ENCODE data around the gene ENTPD1.
"Not testable (repeated sequence)": the region's sequence is repeated elsewhere in the genome, so short reads cannot be mapped to it uniquely, and the experiment has no call there.

ENTPD1 gene

DNA sequence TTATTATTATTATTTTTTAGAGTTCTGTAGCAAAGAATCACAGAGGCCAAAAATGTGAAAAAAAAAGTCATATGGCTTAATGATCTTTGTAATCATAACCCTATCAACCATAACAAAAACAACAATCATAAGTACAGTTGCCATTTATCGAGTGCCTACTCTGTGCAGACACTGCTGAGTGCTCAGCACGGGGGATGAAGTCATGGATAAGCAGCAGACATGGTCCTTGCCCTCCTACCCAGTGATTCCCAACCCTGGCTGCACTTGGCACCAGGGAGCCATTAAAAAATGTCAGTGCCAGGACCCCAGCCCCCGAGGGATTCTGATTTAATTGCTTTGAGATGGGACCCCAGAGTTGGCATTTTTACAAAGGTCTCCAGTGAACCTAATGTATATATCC is 38.2 kb downstream of the ENTPD1 start:
- no peak for DNase-seq (ENCODE audit: low read depth)

DNA sequence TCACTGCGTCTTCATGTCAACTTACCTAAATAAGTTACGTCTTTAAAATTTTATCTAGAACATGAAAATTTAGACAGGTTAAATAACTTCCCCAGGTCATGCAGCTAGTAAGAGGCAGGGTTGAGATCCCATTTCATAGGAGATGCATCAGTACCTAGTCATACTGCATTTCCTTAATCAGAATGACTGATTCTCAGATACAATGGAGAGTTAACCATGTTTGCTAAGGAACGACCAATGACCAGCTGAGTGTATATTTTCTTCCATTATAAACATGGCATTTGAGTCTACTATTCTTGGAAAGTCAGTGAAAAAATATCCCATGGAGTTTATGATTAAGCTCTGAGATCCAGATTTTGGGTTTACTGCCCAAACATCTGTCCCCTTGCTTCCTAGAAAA is 39.6 kb downstream of the ENTPD1 start:
- DNase-seq (ENCODE audit: low read depth) = no peak

DNA sequence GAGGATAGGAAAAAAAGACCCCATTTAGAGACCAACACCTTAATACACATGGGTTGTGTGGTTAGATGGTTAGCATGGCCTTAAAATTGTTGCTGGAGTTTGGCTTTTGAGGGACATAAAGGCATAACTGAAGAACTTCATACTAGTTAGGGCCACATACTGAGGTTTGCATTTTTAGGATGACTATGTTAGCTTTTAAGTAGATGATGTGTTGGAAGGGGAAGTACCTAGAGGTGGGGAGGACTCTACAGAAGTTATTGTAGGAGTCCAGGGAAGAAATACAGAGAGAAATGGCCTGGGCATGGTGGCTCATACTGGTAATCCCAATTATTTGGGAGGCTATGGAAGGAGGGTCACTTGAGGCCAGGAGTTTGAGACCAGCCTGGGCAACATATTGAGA is 40.5 kb downstream of the ENTPD1 start:
- DNase-seq (ENCODE audit: low read depth) = no peak

DNA sequence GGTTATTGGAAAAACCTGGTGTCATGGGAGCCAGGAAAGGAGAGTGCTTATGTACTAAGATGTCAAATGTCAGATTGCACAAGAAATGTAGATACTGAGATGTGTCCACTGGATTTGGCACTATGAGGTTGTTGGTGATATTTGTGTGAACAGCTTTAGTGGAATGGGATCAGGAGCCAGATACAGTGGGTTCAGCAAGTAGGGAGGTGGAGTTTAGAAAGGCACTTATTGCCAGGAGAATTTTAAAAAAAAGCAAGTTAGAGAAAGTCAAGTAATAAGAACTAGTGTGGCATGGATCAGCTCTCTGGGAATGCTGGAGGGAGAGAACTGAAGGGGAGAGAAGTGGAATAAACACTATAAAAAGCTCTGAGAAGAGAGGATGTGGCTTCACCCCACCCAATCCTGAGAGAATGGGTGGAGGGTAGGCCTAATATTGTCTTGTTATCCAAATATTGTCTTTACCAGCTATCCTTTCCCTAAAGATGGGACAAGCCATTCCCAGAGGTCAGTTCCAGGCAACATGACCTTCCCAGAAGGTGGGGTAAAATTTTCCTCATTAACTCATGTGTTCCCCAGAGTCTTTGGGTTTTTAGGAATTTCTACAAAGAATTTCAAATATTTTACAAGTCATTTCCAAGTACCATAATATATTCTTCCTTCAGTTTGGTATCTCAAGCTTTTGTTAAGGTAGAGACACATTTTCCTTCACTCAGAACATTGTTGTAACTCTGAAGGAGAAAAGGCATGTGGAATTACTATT is 42.3 kb downstream of the ENTPD1 start:
- DNase-seq (ENCODE audit: low read depth) = no peak

DNA sequence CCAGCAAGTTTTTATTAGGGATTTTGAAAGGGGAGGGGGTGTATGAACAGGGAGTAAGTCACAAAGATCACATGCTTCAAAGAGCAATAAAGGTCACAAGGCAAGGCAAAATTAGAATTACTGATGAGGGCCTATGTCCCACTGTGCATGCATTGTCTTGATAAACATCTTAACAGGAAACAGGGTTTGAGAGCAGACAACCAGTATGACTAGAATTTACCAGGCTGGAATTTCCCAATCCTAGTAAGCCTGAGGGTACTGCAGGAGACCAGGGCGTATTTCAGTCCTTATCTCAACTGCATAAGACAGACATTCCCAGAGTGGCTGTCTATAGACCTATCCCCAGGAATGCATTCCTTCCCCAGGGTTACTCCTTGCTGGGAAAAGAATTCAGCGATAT is 44.3 kb downstream of the ENTPD1 start:
- not testable (repeated sequence) for DNase-seq (ENCODE audit: low read depth)

DNA sequence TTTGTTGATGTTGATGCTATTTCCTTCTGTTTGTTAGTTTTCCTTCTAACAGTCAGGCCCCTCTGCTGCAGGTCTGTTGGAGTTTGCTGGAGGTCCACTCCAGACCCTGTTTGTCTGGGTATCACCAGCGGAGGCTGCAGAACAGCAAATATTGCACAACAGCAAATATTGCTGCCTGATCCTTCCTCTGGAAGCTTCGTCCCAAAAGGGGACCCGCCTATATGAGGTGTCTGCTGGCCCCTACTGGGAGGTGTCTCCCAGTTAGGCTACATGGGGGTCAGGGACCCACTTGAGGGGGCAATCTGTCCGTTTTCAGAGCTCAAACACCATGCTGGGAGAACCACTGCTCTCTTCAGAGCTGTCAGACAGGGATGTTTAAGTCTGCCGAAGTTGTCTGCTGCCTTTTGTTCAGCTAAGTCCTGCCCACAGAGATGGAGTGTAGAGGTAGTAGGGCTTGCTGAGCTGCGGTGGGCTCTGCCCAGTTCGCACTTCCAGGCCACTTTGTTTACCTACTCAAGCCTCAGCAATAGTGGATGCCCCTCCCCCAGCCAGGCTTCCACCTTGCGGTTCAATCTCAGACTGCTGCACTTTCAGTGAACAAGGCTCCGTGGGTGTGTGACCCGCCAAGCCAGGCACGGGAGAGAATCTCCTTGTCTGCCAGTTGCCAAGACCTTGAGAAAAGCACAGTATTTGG is 50.9 kb downstream of the ENTPD1 start:
- DNase-seq (ENCODE audit: low read depth) = not testable (repeated sequence)

DNA sequence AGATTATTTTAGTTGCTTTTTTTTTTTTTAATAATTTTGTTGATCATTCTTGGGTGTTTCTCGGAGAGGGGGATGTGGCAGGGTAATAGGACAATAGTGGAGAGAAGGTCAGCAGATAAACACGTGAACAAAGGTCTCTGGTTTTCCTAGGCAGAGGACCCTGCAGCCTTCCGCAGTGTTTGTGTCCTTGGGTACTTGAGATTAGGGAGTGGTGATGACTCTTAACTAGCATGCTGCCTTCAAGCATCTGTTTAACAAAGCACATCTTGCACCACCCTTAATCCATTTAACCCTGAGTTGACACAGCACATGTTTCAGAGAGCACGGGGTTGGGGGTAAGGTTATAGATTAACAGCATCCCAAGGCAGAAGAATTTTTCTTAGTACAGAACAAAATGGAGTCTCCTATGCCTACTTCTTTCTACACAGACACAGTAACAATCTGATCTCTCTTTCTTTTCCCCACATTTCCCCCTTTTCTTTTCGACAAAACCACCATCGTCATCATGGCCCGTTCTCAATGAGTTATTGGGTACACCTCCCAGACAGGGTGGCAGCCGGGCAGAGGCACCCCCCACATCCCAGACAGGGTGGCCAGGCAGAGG is 52.8 kb downstream of the ENTPD1 start:
- DNase-seq (ENCODE audit: low read depth) = not testable (repeated sequence)

DNA sequence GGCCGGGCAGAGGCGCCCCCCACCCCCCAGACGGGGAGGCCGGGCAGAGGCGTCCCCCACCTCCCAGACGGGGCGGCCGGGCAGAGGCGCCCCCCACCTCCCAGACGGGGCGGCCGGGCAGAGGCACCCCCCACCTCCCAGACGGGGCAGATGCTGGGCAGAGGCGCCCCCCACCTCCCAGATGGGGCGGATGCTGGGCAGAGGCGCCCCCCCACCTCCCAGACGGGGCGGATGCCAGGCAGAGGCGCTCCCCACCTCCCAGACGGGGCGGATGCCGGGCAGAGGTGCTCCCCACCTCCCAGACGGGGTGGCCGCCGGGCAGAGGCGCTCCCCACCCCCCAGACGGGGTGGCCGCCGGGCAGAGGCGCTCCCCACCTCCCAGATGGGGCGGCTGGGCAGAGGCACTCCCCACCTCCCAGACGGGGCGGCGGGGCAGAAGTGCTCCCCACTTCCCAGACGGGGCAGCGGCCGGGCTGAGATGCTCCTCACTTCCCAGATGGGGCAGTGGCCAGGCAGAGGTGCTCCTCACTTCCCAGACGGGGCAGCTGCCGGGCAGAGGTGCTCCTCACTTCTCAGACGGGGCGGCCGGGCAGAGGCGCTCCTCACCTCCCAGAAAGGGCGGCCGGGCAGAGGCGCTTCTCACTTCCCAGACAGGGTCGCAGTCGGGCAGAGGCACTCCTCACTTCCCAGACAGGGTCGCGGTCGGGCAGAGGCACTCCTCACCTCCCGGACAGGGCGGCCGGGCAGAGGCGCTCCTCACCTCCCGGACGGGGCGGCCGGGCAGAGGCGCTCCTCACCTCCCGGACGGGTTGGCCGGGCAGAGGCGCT is 53.6 kb downstream of the ENTPD1 start:
- no peak for DNase-seq (ENCODE audit: low read depth)

DNA sequence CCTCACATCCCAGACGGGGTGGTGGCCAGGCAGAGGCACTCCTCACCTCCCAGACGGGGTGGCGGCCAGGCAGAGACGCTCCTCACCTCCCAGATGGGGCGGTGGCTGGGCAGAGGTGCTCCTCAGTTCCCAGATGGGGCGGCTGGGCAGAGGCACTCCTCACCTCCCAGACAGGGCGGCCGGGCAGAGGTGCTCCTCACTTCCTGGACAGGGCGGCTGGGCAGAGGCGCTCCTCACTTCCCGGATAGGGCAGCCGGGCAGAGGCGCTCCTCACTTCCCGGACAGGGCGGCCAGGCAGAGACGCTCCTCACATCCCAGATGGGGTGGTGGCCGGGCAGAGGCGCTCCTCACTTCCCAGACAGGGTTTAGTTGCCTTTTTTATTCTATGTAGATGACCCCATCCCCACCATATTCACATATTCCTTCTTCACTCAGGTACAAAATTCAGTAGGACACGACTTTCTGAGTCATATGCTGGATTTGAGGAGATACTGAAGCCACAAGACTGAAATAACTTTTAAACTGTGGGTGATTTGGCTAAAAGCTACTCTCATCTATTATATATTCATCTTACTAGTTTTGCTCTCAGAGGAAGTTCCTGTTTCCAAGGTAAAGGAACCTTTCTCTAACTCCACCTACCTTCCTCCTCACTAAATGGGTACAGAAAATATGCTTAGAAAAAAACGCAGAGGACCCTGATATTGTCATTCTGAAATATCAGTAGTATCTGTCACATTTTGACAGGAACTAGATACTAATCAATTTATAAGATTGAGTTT is 54.4 kb downstream of the ENTPD1 start:
- DNase-seq (ENCODE audit: low read depth) = no peak

DNA sequence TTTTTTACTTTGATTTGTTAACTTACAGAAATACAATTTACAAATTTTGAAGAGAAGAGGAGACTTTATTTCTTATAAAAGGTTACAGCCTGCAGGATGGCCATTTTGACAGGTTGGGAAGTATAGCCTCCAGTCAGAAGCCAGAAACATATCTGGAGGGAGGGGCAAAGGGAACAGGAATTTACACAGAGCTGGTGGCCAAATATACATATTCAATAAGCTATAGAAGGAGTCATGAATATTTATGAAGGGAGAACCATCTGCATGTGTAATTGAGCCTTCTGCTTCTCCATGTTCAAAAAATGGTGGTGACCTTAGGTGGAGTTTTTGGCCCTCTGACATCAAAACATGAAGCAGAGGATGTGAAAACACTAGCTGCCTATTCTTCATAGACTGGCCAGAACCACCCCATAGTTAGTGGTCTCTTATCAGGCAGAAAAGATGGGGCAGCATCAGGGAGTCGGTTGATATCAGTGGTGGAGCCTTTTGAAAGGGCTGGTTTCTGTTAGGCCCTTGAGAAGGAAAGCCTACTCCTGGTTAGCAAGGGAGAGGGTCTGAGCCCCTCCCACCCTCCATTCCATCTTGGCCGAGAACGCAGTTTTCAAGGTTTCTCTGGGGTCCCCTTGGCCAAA is 57.2 kb downstream of the ENTPD1 start:
- no peak for DNase-seq (ENCODE audit: low read depth)

DNA sequence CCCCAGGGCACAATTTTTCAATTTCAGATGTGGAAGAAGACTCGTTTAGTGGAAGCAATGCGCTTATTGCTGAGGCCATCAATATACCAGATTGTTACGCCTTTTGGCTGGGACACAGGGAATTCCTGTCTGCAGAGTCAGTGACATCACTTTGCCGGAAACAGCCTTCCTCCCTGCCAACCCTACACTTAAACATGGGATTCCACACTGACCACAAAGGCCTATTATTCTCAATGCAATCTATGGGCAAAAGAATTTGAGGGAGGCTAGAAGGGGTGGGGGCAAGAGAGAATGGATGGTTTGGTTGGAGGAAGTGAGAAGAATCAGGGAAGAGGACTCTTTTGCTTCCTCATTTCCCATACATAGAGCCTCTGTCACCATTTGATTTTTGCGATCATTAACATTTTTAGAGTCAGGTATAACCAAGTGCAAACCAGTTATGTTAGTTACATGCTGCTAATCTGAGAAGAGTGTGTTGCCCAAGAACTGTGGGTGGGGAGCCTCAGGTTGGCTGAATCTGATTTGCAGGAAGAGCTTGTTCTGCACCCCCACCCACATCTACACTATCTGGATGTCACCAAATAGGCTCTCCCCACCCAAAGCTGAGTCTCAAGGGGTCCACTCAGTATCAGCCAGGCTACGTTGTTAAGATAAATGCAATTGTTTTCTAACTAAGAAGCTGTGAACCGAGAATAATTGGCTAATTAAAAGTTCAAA is 58.2 kb downstream of the ENTPD1 start:
- DNase-seq (ENCODE audit: low read depth) = no peak

DNA sequence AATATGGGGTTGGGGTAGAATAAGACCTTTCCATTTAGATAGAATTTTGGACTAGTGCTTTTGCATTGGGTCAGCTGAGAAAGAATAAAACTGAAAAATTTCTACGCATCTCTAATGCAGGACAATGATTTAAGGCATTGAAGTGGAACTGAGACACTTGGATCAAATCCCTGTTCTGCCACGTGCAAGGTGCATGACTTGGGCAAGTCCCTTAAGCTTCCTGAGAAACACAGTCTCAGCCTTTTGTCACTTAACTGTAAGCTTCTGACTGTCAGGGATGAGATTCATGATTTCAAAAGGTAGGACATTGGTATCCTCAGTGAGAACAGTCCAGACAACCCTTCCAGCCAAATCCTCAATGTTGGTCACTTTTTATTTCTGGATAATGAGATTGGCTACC is 59.2 kb downstream of the ENTPD1 start:
- no peak for DNase-seq (ENCODE audit: low read depth)

DNA sequence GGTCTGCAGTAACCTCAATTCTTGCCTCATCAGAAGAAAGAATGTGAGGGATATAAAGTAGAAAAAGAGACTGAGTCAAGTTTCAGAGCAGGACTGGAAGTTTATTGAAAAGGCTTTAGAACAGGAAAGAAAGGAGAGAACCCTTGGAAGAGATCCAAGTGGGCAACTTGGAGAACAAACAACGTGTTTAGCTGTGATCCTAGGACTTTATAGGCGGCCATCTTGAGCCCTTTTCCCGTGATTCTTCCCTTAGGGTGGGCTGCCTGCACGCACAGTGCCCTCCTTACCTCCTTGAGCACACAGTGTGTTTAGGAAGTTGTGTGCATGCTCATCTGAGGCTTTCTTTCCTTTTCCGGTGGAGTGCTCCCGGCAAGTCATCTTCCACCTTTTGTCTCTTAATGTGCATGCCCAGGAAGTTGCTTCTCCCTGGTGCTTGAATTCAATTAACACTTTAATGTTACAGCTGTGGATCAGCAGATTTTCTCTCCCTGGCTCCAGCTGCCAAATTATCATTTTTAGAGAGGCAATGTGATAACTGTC is 59.8 kb downstream of the ENTPD1 start:
- DNase-seq (ENCODE audit: low read depth) = no peak

DNA sequence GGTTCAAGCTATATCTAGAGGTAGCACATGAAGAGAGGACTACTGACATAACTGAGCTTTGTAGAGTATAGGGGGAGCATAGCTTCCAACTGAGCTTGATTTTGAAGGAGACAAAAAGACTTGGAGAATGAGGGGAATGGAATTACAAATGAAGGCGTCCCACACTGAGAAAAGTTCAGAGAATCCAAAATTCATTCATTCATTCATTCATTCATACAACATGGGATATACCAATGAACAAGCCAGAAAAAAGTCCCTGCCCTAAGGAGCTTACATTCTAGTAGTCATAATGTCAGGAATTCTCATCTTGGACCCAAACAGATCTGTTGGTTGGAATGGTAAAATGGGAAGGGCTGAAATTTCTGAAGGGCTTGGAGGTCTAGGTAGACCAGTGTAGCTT is 62.0 kb downstream of the ENTPD1 start:
- no peak for DNase-seq (ENCODE audit: low read depth)

DNA sequence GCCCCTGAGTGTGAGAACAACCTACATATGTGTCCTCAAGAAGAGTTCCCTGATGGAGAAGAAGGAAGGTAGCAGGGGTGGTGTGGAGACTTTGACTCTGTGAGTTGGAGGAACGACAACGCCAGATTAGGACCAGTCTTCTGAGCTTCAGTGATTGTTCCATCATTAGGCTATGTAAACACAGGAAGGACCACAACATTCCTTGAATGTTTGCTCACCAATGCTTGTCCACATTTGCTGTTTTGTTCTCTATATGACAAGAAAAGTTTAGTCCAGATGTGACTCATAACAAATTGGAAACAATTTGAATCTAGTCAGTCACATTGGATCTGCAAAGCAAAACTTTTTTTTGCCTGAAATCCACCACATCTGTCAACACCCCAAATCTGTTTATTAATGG is 62.7 kb downstream of the ENTPD1 start:
- no peak for DNase-seq (ENCODE audit: low read depth)

DNA sequence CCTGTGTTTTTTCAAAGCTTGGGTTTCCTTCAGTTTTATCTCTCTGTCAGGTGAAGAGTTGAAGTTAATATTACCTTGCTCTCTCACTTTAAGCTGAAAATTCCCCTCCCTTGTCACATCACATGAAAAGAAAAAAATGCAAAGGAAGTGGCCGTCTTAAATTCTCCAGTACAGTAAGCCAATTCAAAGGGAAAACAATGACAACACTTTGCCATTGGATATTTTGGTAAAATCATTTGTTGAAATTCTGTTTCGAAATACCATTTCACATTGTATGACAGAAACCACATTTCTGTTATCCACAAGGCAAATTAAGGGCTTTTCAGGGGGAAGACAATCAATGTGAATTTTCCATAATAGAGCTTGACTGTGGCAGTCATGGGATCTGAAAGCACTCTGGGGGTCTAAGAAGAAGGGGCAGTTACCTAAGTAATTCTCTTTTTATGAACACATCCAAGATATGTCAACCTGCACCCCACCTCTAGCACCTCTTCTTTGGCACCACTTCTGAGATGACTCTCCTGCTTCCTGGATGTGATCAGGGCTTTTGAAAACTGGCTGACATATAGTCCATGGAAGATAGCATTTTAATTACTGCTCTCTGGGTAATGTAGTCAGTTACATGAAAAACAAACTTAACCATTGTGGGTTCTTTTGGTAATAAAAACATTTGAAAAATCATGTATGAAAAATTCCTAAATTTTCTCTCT is 63.8 kb downstream of the ENTPD1 start:
- no peak for DNase-seq (ENCODE audit: low read depth)

DNA sequence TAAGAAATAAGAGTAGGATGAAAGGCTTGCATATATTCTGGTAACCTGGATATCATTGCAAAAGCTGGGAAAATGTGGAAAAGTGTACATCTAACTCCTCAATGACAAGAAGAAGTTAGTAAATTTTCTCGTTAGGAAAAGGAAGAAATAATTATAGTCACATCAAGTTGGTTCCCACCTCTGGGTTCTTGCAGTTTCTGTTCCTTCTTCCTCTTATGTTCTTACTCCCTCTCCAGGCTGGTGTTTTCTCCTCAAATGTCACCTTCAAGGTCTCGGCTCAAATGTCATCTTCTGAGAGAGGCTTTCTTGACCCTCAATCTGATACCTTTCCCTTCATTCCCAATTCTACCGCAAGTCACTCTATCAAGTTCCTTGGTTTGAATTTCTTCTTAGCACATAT is 64.4 kb downstream of the ENTPD1 start:
- no peak for DNase-seq (ENCODE audit: low read depth)

DNA sequence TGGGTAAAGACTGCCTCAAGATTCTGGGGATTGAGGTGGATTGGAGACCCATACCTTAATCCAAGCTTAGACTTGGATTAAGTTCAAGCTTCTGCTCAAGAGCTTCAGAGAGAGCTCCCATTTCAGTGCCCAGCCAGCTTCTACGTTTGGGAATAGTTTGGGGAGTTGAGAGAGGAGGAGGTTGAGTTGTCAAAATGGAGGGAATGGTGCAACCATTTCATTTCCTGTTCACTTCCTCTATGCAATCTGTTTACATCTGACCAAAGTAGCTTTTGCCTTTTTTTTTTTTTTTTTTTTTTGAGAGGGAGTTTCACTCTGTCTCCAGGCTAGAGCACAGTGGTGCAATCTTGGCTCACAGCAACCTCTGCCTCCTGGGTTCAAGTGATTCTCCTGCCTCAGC is 65.8 kb downstream of the ENTPD1 start:
- no peak for DNase-seq (ENCODE audit: low read depth)

DNA sequence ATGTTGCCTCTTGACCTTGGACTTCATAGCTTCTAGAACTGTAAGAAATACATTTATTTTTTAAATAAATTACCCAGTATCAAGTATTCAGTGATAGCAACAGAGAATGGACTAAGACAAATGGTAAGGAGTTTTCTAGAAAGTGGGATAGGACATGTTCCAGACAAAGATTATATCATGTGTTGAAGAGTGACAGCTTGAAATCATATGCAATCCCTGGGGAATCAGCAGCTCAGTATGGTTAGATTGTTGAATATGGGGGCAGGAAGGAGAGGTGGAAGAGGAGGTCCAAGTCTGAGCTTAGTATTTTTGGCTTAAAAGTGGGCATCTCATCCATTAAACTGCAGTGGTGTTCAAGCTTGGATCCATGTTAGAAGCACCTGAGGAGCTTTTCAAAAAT is 74.1 kb downstream of the ENTPD1 start:
- no peak for DNase-seq (ENCODE audit: low read depth)

DNA sequence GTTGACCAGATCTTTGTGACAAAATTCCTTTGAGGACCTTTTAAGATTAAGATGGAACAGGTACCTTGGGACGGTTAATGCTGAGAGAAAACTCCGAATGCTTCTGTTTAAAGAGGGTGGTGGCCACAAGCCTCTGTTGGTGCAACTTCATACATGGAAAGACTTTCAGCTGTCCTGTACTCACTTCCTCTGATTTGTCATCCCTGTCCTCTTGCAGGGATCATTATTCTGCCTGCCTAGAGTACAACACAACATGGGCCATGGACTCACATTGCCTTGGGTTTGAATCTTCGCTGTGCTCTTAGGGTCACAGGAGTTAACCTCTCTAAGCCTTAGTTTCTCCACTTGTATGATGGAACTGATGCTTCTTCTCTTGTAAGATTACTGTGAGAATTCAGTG is 75.1 kb downstream of the ENTPD1 start:
- no peak for DNase-seq (ENCODE audit: low read depth)
